Fibroblast of the aortic adventitia (primary cell): ENCODE measurements around the gene S100A4. TPM values are rescaled to one million over a fixed set of nuclear protein-coding genes. Genes with fewer than 3 reads are reported as not detected.
"Not testable (repeated sequence)": the region's sequence is repeated elsewhere in the genome, so short reads cannot be mapped to it uniquely, and the experiment has no call there.

ENCODE experiments used
- DNase-seq: peaks from one replicate; pipeline ENCODE4 v3.0.0-alpha.2; 2010; ENCODE audit warnings: low read depth
- H3K4me3 ChIP-seq: 2 replicates; pipeline ENCODE4 v1.5.1; 2011; ENCODE audit warnings: low read depth, mild to moderate bottlenecking, control low read depth, low read length, moderate library complexity
- CTCF ChIP-seq: IDR thresholded peaks from 2 replicates; pipeline ENCODE4 v1.5.1; 2011; ENCODE audit warnings: mild to moderate bottlenecking, low read length, control low read depth, inconsistent platforms; ENCODE audit not compliant: insufficient read depth
- total RNA-seq: library from RNA; depleted of rRNA; stranded (reverse); fragments of >200 nt; gene quantifications from 2 replicates; pipeline ENCODE4 v1.2.3, GENCODE V29; 2012; ENCODE audit warnings: low replicate concordance

Gene S100A4
- total RNA-seq, result 203 and 585 TPM in 2 replicates

- peak; percentile 96 for DNase-seq
- H3K4me3 ChIP-seq, result peak within 1 kb of the TSS; percentile 65
- TF ChIP-seq CTCF, result no peak
Observed at GRCh38 chr1:153545067-153546055, at the start of gene S100A4. S100A4 (minus strand) TSS chr1:153545806; CDS start chr1:153544794, 1,012 bp downstream.

GRCh38 chr1:153592748-153593147 lies 47.1 kb upstream of the S100A4 start:
- no peak for DNase-seq
- TF ChIP-seq CTCF, result no peak
- no peak overlapping the region for H3K4me3 ChIP-seq

- DNase-seq, result no peak
- no peak overlapping the region for H3K4me3 ChIP-seq
- TF ChIP-seq CTCF, result no peak
Observed at GRCh38 chr1:153588482-153588881, 42.9 kb upstream of the S100A4 start.

- not testable (repeated sequence) for DNase-seq, H3K4me3 ChIP-seq
Observed at GRCh38 chr1:153588033-153588432, 42.4 kb upstream of the S100A4 start.

- no peak for DNase-seq
- H3K4me3 ChIP-seq, result no peak overlapping the region
- no peak for TF ChIP-seq CTCF
Observed at GRCh38 chr1:153587314-153587713, 41.7 kb upstream of the S100A4 start.

- no peak for DNase-seq
- no peak overlapping the region for H3K4me3 ChIP-seq
- no peak for TF ChIP-seq CTCF
Observed at GRCh38 chr1:153586347-153586746, 40.7 kb upstream of the S100A4 start.

- DNase-seq, result no peak
- H3K4me3 ChIP-seq, result no peak overlapping the region
- no peak for TF ChIP-seq CTCF
Observed at GRCh38 chr1:153585006-153585405, 39.4 kb upstream of the S100A4 start.
